ENCODE results near the gene ABHD10.

The ABHD10 gene

DNA sequence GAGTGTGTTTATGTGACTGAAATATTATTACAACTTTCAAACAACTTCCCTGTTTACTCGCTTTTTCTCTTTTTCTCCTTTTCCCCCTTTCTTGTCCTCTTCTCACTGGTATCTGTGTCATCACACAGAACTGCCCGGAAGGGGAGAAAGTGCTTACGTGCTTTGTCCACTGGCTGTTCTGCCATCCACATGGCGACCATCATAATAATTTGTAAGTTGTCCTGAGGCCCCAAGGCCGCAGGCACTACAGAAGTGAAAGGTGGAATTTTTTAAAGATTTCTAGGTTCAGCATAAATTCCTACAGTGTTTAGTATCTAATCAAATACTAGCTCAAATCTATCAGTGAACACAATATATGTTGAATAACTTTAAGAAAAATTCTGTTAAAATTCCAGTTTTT, 26.7 kb upstream of the ABHD10 start:
- no peak for TF ChIP-seq CTCF (IDR thresholded peaks at IDR 0.05; ENCODE audit: low read depth, low read length)
- no peak for DNase-seq (ENCODE audit: low read depth in 2 of 2)
- H3K4me3 ChIP-seq (replicated peaks in 1 of 2; ENCODE audit: low read depth in 2 of 2, low read length in 2 of 2) = no peak overlapping the region

- no peak for TF ChIP-seq CTCF (IDR thresholded peaks at IDR 0.05; ENCODE audit: low read depth, low read length)
- DNase-seq (ENCODE audit: low read depth in 2 of 2) = peak in 1 of 2 donors; percentile 24
- no peak overlapping the region for H3K4me3 ChIP-seq (replicated peaks in 1 of 2; ENCODE audit: low read depth in 2 of 2, low read length in 2 of 2)
Measured at GRCh38 chr3:111952866-111953450, 25.9 kb upstream of the ABHD10 start.

DNA sequence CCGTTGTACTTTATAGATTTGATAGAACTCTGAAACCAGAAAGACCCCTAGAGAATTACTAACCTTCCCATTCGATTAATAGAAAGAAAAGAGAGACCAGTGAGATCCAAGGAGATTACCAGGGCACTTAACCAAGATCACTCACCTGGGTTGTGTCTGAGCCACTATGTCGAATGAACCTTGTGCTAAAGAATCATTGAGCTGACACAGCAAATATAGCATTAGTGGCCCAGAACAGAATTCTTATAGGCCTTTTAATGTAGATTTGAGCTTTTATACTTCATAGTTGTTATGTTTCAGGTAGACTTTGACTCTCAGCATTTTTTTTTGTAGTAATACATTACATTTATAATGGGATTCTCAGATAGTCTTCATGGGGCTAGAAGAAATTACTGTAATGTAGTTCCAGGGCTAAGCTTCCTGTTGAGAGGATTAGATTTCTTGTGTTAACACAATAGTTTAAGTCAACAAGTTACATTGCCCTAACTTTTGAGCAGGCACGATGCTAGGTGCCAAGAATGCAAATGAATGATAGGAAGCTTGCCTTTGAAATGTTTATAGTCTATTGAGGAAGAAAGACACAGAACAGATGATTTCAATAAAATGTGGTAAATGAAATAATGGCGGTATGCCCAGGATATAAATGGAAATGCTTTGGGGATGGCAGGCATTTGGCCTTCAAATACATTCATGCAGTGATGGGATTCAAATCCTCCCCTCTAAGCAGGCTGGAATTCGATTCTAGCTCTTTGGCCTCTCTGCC, 24.4 kb upstream of the ABHD10 start:
- no peak overlapping the region for H3K4me3 ChIP-seq (replicated peaks in 1 of 2; ENCODE audit: low read depth in 2 of 2, low read length in 2 of 2)
- no peak for TF ChIP-seq CTCF (IDR thresholded peaks at IDR 0.05; ENCODE audit: low read depth, low read length)
- DNase-seq (ENCODE audit: low read depth in 2 of 2) = peak in 1 of 2 donors; percentile 49

DNA sequence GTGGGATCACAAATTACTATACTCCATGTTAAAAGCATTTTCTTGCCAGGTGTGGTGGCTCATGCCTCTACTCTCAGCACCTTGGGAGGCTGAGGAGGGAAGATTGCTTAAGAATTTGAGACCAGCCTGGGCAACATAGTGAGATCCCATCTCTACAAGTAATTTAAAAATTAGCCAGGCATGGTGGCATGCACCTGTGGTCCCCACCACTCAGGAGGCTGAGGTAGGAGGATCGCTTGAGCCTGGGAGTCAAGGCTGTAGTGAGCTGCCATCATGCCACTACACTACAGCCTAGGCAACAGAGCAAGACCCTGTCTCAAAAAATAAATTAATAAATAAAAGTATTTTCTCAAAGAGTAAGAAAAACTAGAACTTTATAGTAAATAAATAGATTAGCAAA, 22.9 kb upstream of the ABHD10 start:
- DNase-seq (ENCODE audit: low read depth in 2 of 2) = no peak
- H3K4me3 ChIP-seq (replicated peaks in 1 of 2; ENCODE audit: low read depth in 2 of 2, low read length in 2 of 2) = no peak overlapping the region
- TF ChIP-seq CTCF (IDR thresholded peaks at IDR 0.05; ENCODE audit: low read depth, low read length) = no peak

GRCh38 chr3:111956449-111956848, 22.4 kb upstream of the ABHD10 start:
- no peak for DNase-seq (ENCODE audit: low read depth in 2 of 2)
- TF ChIP-seq CTCF (IDR thresholded peaks at IDR 0.05; ENCODE audit: low read depth, low read length) = no peak
- no peak overlapping the region for H3K4me3 ChIP-seq (replicated peaks in 1 of 2; ENCODE audit: low read depth in 2 of 2, low read length in 2 of 2)

DNA sequence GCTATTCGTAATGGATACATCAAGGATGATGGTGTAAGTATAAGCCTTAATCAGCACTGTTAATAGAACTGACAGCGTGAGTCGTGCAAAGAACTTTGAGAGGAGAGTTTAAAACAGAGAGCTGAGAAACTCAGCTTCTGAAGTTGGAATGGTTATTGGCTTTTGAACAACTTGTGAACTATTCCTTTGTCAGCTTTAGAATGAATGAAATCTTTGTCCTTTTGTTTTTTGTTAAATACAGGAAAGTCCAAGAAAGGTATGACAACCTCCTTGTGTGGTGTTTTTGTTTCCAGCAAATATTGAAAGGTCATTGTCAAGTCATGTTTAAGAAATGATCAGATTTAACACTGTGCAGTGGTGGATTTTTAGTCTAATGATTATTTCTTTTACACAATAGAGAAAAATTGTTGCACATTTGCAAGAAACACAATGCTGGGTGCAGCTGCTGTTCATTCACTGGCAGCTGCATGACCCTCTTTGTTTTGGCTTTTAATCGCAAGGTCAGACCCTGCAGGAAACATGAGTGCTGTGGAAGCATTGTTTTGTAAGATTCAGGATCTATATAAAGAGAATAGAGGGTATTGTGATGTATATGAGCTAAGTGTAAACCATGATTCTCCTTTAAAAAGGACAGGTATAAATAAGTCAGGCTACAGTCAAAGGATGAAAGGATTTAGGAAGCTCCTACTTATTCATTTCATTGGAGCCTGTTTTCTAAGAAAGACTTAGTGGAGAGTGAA, 21.7 kb upstream of the ABHD10 start:
- H3K4me3 ChIP-seq (replicated peaks in 1 of 2; ENCODE audit: low read depth in 2 of 2, low read length in 2 of 2) = no peak overlapping the region
- TF ChIP-seq CTCF (IDR thresholded peaks at IDR 0.05; ENCODE audit: low read depth, low read length) = no peak

More for the DNA sequence above, 21.7 kb upstream of the ABHD10 start:
- DNase-seq (ENCODE audit: low read depth in 2 of 2) = no peak

Data from cardiac fibroblast (primary cell).